Astrocyte of the cerebellum (primary cell): ENCODE data around the gene EPHX1.

ENCODE experiments used
- DNase-seq: peaks from one replicate; pipeline ENCODE4 v3.0.0-alpha.2; 2011; ENCODE audit warnings: low read depth
- H3K4me3 ChIP-seq: 2 replicates; pipeline ENCODE4 v1.5.1; 2011; ENCODE audit warnings: mild to moderate bottlenecking, low read depth, low read length, moderate library complexity
- CTCF ChIP-seq: IDR thresholded peaks from 2 replicates; pipeline ENCODE4 v1.5.1; 2012; ENCODE audit warnings: low read length, low read depth, moderate library complexity, mild to moderate bottlenecking; ENCODE audit errors: missing control alignments
- in situ Hi-C: cut with HindIII; loops from 2 replicates; pipeline ENCODE4 v1.10.0; 2017; ENCODE audit warnings: low sequenced_read_pairs

EPHX1 gene

GRCh38 chr1:225842788-225843425, 33.0 kb downstream of the EPHX1 start:
- no peak for TF ChIP-seq CTCF
- in situ Hi-C loops: no loop called here
- no peak for DNase-seq
- no peak overlapping the region for H3K4me3 ChIP-seq

- TF ChIP-seq CTCF: no peak
- no peak overlapping the region for H3K4me3 ChIP-seq
- no peak for DNase-seq
- in situ Hi-C loops: no loop called here
These were observed 33.5 kb downstream of the EPHX1 start for GRCh38 chr1:225843426-225843795.

- no peak overlapping the region for H3K4me3 ChIP-seq
- no peak for DNase-seq
- in situ Hi-C loops: no loop called here
- TF ChIP-seq CTCF: no peak
These were observed 34.5 kb downstream of the EPHX1 start for GRCh38 chr1:225844236-225845061.

- DNase-seq: no peak
- in situ Hi-C loops: no loop called here
- TF ChIP-seq CTCF: no peak
- no peak overlapping the region for H3K4me3 ChIP-seq
These were observed 35.2 kb downstream of the EPHX1 start for GRCh38 chr1:225845097-225845496.

GRCh38 chr1:225845571-225846259, 35.8 kb downstream of the EPHX1 start:
- peak; percentile 86 for TF ChIP-seq CTCF
- in situ Hi-C loops: no loop called here
- DNase-seq: peak; percentile 66
- H3K4me3 ChIP-seq: no peak overlapping the region
